ENCODE results near the gene SPPL2B. TPM values are rescaled to one million over a fixed set of nuclear protein-coding genes. Genes with fewer than 3 reads are reported as not detected.

Gene SPPL2B
- total RNA-seq, 1 experiment from 2014 or later: 73.7 TPM

GRCh38 chr19:2352121-2352520 lies 23.6 kb downstream of the SPPL2B start:
- no peaks in the 10 kb centered on the region for H3K9me3 Mint-ChIP-seq
- Histone ChIP-seq H4K20me1 (ENCODE audit: control insufficient read depth, insufficient read depth, insufficient read length) (no peaks in the 10 kb centered on the region), H3T11ph (ENCODE audit: low read length) (no peak overlapping the region), H3K56ac (ENCODE audit: insufficient read length, low read depth, low read length) (no peak overlapping the region), H3K9me3 (ENCODE audit: control insufficient read depth, low read depth, low read length) (no peaks in the 10 kb centered on the region), H3K9ac (ENCODE audit: extremely low read depth, insufficient read length, low read length) (no peak overlapping the region), H2AFZ (ENCODE audit: low read length) (no peak overlapping the region), H2BK15ac (ENCODE audit: low read depth, low read length) (no peak overlapping the region), H3K4ac (ENCODE audit: low read depth, low read length) (no peak overlapping the region), H2AK5ac (ENCODE audit: insufficient read length, low read length) (no peak overlapping the region), H3K4me1 (ENCODE audit: insufficient read depth, low read length) (no peaks in the 10 kb centered on the region), H2BK120ac (ENCODE audit: low read depth, low read length, poor library complexity, severe bottlenecking) (no peak overlapping the region), H3K79me1 (ENCODE audit: insufficient read depth, low read depth, low read length, poor library complexity, severe bottlenecking) (no peaks in the 10 kb centered on the region), H3K14ac (ENCODE audit: insufficient read depth, low read length) (no peak overlapping the region), H2BK20ac (ENCODE audit: low read depth, low read length, poor library complexity, severe bottlenecking) (no peak overlapping the region), H3K4me2 (ENCODE audit: insufficient read depth, insufficient read length, low read length) (no peak overlapping the region), H3K79me2 (ENCODE audit: insufficient read depth, low read length) (no peaks in the 10 kb centered on the region), H2BK5ac (ENCODE audit: insufficient read length, low read length) (no peak overlapping the region), H3K23ac (ENCODE audit: insufficient read length, low read depth, low read length) (no peak overlapping the region), H4K5ac (ENCODE audit: insufficient read length, low read depth, low read length) (no peak overlapping the region), H3K27me3 (ENCODE audit: insufficient read depth, low read length) (no peaks in the 10 kb centered on the region), H3K18ac (ENCODE audit: insufficient read length, low read depth, low read length) (no peak overlapping the region), H3K27ac (ENCODE audit: insufficient read length, low read depth, low read length) (no peak overlapping the region), H4K8ac (replicated peaks; ENCODE audit: insufficient read length, low read depth, low read length) (no peak overlapping the region), H4K91ac (ENCODE audit: insufficient read length, low read depth, low read length) (no peak overlapping the region), H3K23me2 (ENCODE audit: insufficient read length, low read depth, low read length, poor library complexity, severe bottlenecking) (no peaks in the 10 kb centered on the region), H2BK12ac (ENCODE audit: insufficient read length, low read depth, low read length) (no peak overlapping the region)
- H3K27me3 Mint-ChIP-seq (ENCODE audit: low read depth): no peaks in the 10 kb centered on the region
- no peak overlapping the region for H3K4me3 Mint-ChIP-seq
- H3K27ac Mint-ChIP-seq: no peak overlapping the region
- H3K36me3 Mint-ChIP-seq (ENCODE audit: insufficient read depth in 1 of 3, low read depth in 3 of 3): peaks cover 0 to 2% (median 0%) of the 10 kb centered on the region in 3 experiments; a peak in 1 of 7 replicates
- no CpG with 5 or more reads among the region's 24 CpGs for WGBS (ENCODE audit: extremely low coverage, insufficient read length, low lambda C conversion rate)
- TF ChIP-seq CTCF (conservative IDR thresholded peaks at IDR 0.05): no peak
- DNase-seq: no peak
- H3K4me1 Mint-ChIP-seq: no peaks in the 10 kb centered on the region

All from H9 (cell line).